SW 1271 (cell line): ENCODE results near the gene PTPRG.
A peak's percentile ranks its signal among the peaks of the same experiment; 100 is the strongest.

Experiments
- DNase-seq, 2 experiments: peaks; one replicate each; lab custom pipeline; 2025; lab: John Stamatoyannopoulos, UW

PTPRG gene

GRCh38 chr3:62192891-62193290, 631.5 kb downstream of the PTPRG start:
- no peak for DNase-seq

- DNase-seq = no peak
Observed at GRCh38 chr3:62193586-62194345, 632.4 kb downstream of the PTPRG start.

GRCh38 chr3:62197350-62198012, 636.1 kb downstream of the PTPRG start:
- no peak for DNase-seq

GRCh38 chr3:62199126-62199525, 637.8 kb downstream of the PTPRG start:
- DNase-seq = no peak

- peak in 1 of 2 experiments; percentile 32 for DNase-seq
Observed at GRCh38 chr3:62201438-62202035, 640.2 kb downstream of the PTPRG start.

GRCh38 chr3:62203152-62203551, 641.8 kb downstream of the PTPRG start:
- no peak for DNase-seq

- DNase-seq = no peak
Observed at GRCh38 chr3:62203561-62203960, 642.2 kb downstream of the PTPRG start.

GRCh38 chr3:62207197-62207596, 645.8 kb downstream of the PTPRG start:
- no peak for DNase-seq

GRCh38 chr3:62208385-62208784, 647.0 kb downstream of the PTPRG start:
- DNase-seq = no peak

- no peak for DNase-seq
Observed at GRCh38 chr3:62209101-62209500, 647.7 kb downstream of the PTPRG start.

GRCh38 chr3:62210011-62210410, 648.6 kb downstream of the PTPRG start:
- no peak for DNase-seq

GRCh38 chr3:62211675-62212429, 650.5 kb downstream of the PTPRG start:
- no peak for DNase-seq

- DNase-seq = no peak
Observed at GRCh38 chr3:62214850-62215249, 653.5 kb downstream of the PTPRG start.

- DNase-seq = no peak
Observed at GRCh38 chr3:62220616-62221015, 659.2 kb downstream of the PTPRG start.

GRCh38 chr3:62225051-62225450, 663.7 kb downstream of the PTPRG start:
- no peak for DNase-seq

- DNase-seq = no peak
Observed at GRCh38 chr3:62226601-62227339, 665.4 kb downstream of the PTPRG start.

- DNase-seq = no peak
Observed at GRCh38 chr3:62228467-62228866, 667.1 kb downstream of the PTPRG start.

- no peak for DNase-seq
Observed at GRCh38 chr3:62229211-62229610, 667.8 kb downstream of the PTPRG start.

GRCh38 chr3:62229908-62230307, 668.5 kb downstream of the PTPRG start:
- DNase-seq = peak in 1 of 2 experiments; percentile 28

GRCh38 chr3:62233065-62233464, 671.7 kb downstream of the PTPRG start:
- DNase-seq = no peak

GRCh38 chr3:62236016-62236415, 674.6 kb downstream of the PTPRG start:
- no peak for DNase-seq
